Stomach (tissue), 4 donors: Measurements from ENCODE around the gene MZB1.

ENCODE experiments used
- CTCF ChIP-seq, 7 experiments: fragments of 450-650 bp in 4 of 7; fragments of 200-600 bp in 3 of 7; sonication (generic) in 3 of 7; IDR thresholded peaks; one replicate each; pipeline ENCODE4 v1.5.1; 2016 to 2019; ENCODE audit warnings: antibody characterized with exemption in 7 of 7, control low read depth in 2 of 7, mild to moderate bottlenecking in 1 of 7
- EP300 ChIP-seq: sonication (generic); formaldehyde crosslinking; IDR thresholded peaks from one replicate; pipeline ENCODE4 v1.6.1; 2017; ENCODE audit warnings: antibody characterized with exemption

GRCh38 chr5:139390639-139391569 lies 1.2 kb upstream of the MZB1 start:
- TF ChIP-seq CTCF (IDR thresholded peaks at IDR 0.05) (no peak), EP300 (no peak)
